T-helper 1 cell treated with Interleukin-12 subunit alpha and Interleukin-12 subunit beta and Interleukin-4 antibody, amounts not matched to agents 30 μg/mL and 1 μg/mL, for 36 hours (primary cell): ENCODE results near the gene NSDHL.
"Not testable (repeated sequence)": the region's sequence is repeated elsewhere in the genome, so short reads cannot be mapped to it uniquely, and the experiment has no call there.

ENCODE experiments used
- H3K27ac Mint-ChIP-seq: one replicate; pipeline ENCODE4 v1.8.0; 2021; ENCODE audit warnings: mild to moderate bottlenecking, mixed read lengths
- H3K27me3 Mint-ChIP-seq: one replicate; pipeline ENCODE4 v1.8.0; 2021; ENCODE audit warnings: low read depth, mixed read lengths
- H3K36me3 Mint-ChIP-seq: one replicate; pipeline ENCODE4 v1.8.0; 2021; ENCODE audit warnings: low read depth, mixed read lengths
- H3K4me1 Mint-ChIP-seq: one replicate; pipeline ENCODE4 v1.8.0; 2021; ENCODE audit warnings: low read depth, mixed read lengths
- H3K4me3 Mint-ChIP-seq: one replicate; pipeline ENCODE4 v1.8.0; 2021; ENCODE audit warnings: mild to moderate bottlenecking, moderate library complexity, mixed read lengths
- H3K9me3 Mint-ChIP-seq: one replicate; pipeline ENCODE4 v1.8.0; 2021; ENCODE audit warnings: mixed read lengths

The NSDHL gene

GRCh38 chrX:152907084-152907651, 76.3 kb downstream of the NSDHL start:
- Mint-ChIP-seq H3K27ac (no peak overlapping the region), H3K9me3 (no peaks in the 10 kb centered on the region), H3K36me3 (no peaks in the 10 kb centered on the region), H3K27me3 (no peaks in the 10 kb centered on the region), H3K4me1 (no peaks in the 10 kb centered on the region), H3K4me3 (no peak overlapping the region)

DNA sequence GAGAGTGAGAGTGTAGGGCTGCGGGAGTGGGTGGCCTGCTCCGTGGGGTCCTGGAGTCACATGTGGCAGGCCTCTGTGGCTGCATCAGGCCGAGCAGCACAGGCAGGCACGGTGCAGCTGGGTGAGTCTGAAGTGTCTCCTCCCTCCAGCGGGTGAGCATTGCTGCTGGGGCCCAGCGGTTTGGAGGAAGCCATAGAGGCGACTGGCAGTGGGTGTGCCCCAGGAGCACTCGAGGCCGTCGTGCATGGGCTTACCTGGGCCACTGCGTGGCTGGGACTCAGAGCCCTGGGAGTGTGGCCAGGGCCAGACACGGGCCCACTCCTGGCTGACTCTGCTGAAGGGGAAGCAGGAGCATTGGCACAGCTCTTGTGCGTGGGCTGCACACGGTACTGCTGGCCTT, 77.6 kb downstream of the NSDHL start:
- H3K4me3 Mint-ChIP-seq: no peak overlapping the region
- H3K27me3 Mint-ChIP-seq: no peaks in the 10 kb centered on the region
- no peaks in the 10 kb centered on the region for H3K9me3 Mint-ChIP-seq
- no peak overlapping the region for H3K27ac Mint-ChIP-seq
- no peaks in the 10 kb centered on the region for H3K4me1 Mint-ChIP-seq
- no peaks in the 10 kb centered on the region for H3K36me3 Mint-ChIP-seq

DNA sequence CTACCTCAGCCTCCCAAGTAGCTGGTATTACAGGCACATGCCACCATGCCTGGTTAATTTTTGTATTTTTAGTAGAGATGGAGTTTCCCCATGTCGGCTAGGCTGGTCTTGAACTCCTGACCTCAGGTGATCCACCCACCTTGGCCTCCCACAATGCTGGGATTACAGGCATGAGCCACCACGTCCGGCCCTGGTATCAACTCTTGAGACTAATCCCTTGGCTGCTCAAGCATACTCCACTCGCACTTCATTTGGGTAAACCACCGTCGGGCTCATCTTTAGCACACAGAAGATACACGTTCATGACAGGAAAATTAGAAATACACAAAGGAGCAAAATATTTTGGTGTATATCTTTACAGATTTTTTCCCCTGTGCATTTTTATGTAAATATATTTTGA, 79.2 kb downstream of the NSDHL start:
- H3K27ac Mint-ChIP-seq, H3K4me3 Mint-ChIP-seq, H3K27me3 Mint-ChIP-seq, H3K9me3 Mint-ChIP-seq, H3K4me1 Mint-ChIP-seq, H3K36me3 Mint-ChIP-seq: not testable (repeated sequence)

DNA sequence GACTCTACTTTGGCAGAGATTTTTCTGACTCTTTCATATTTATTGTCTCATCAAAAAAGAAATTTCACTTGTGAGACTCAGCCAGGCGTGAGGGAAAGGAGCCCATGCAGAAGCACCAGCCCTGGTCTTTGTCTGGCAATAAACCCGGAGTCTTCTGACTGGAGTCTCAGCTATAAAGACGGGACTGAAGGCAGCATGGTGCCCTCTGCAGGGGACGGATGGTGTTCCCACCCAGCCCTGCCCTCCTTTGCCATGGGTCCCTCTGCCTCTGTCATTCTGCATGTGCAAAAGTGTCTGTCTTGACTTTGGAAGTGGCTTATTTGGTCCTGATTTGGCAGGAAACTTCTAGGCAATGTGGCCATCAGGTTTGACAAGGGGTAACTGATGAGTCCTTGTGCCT, 81.2 kb downstream of the NSDHL start:
- Mint-ChIP-seq H3K27ac (no peak overlapping the region), H3K9me3 (no peaks in the 10 kb centered on the region), H3K27me3 (no peaks in the 10 kb centered on the region), H3K4me1 (no peaks in the 10 kb centered on the region), H3K36me3 (no peaks in the 10 kb centered on the region), H3K4me3 (no peak overlapping the region)

DNA sequence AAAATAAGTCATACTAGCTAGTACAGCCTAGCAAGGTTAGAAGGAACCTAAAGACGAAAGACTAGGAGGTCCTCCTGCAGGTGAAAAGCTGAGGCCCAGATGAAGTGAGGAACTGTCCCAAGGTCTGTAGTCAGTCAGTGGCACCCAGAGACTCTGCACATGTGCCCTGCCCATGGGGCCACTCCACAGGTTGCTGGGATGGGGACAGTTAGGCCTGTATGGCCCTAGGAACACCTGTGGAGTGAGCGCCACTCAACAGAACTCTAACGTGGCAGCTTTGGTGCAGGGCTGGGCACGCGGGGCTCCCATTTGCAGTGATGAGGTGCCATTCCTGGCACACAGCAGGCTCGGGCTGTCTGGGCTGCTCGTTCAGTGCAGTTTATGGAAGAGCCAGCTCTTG, 81.8 kb downstream of the NSDHL start:
- H3K4me1 Mint-ChIP-seq: no peaks in the 10 kb centered on the region
- no peaks in the 10 kb centered on the region for H3K27me3 Mint-ChIP-seq
- H3K27ac Mint-ChIP-seq: no peak overlapping the region
- H3K36me3 Mint-ChIP-seq: no peaks in the 10 kb centered on the region
- H3K9me3 Mint-ChIP-seq: no peaks in the 10 kb centered on the region
- no peak overlapping the region for H3K4me3 Mint-ChIP-seq

DNA sequence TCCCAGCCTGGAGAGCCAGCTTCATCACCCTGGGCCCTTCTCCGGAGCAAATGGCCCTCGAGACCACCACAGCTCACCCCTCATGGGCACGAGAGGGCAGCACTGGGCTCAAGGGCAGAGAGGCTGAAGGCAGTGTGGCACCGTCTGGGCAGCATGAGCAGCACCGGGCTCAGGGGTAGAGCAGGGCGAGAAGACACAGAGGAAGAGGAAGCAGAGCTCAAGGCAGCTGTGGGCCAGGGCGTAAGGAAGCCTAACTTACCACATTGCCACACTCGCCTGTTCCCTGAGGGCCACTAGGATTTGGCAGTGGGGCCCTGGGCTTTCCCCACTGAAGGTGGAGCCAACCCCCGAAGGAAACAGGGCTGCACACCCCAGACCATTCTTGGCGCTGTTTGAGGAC, 82.5 kb downstream of the NSDHL start:
- Mint-ChIP-seq H3K4me3 (no peak overlapping the region), H3K27me3 (no peaks in the 10 kb centered on the region), H3K27ac (no peak overlapping the region), H3K9me3 (no peaks in the 10 kb centered on the region), H3K36me3 (no peaks in the 10 kb centered on the region), H3K4me1 (no peaks in the 10 kb centered on the region)

GRCh38 chrX:152913910-152914309, 83.0 kb downstream of the NSDHL start:
- Mint-ChIP-seq H3K9me3 (no peaks in the 10 kb centered on the region), H3K4me1 (no peaks in the 10 kb centered on the region), H3K27me3 (no peaks in the 10 kb centered on the region), H3K4me3 (no peak overlapping the region), H3K36me3 (no peaks in the 10 kb centered on the region), H3K27ac (no peak overlapping the region)

- no peaks in the 10 kb centered on the region for H3K36me3 Mint-ChIP-seq
- H3K4me3 Mint-ChIP-seq: no peak overlapping the region
- H3K9me3 Mint-ChIP-seq: no peaks in the 10 kb centered on the region
- H3K27ac Mint-ChIP-seq: no peak overlapping the region
- H3K27me3 Mint-ChIP-seq: no peaks in the 10 kb centered on the region
- no peaks in the 10 kb centered on the region for H3K4me1 Mint-ChIP-seq
These were observed 84.8 kb downstream of the NSDHL start for GRCh38 chrX:152915541-152916241.

DNA sequence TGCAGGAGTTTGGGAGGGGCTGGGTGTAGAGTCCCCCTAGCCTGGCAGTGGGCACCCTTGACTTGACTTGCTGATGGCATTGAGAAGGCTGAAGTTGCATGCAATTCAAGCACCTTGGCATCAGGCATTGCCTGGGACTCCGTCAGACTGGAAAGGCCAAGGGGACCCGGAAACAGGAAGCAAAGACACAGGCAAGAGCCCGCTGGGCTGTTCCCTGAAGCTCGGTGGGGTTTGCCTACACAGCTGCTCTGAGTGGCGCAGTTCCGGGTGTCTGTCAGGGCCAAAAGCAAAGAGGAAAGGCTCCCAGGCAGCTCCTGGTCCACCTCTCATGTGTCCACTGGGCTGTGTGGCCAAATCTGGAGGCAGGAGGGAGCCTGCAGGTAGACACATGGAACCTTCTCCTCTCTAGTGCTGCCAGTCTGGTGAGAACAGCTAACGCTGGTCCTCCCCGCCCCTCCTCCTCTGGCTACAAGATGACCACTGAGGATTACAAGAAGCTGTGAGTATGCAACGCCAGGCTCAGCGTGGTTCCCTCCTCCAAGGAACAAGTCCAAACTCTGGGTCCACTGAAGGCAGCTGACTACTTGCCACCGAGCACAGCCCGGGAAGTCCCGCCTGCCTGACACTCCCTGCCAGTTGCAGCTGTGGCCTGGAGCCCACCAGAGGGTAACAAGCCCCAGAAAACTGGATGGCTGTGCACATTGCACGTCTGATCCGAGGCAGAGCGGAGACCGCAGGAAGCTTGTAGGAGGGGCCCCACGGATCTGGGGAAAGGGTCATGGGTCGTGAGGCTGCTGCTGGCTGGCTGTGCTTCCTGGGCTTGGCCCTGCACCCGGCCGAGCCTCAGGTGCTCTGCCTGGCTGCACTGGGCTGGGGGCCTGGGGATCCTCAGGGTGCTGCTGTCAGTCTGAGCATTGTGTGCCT, 87.1 kb downstream of the NSDHL start:
- no peaks in the 10 kb centered on the region for H3K4me1 Mint-ChIP-seq
- no peaks in the 10 kb centered on the region for H3K36me3 Mint-ChIP-seq
- H3K9me3 Mint-ChIP-seq: no peaks in the 10 kb centered on the region
- no peaks in the 10 kb centered on the region for H3K27me3 Mint-ChIP-seq
- H3K4me3 Mint-ChIP-seq: no peak overlapping the region
- H3K27ac Mint-ChIP-seq: no peak overlapping the region

DNA sequence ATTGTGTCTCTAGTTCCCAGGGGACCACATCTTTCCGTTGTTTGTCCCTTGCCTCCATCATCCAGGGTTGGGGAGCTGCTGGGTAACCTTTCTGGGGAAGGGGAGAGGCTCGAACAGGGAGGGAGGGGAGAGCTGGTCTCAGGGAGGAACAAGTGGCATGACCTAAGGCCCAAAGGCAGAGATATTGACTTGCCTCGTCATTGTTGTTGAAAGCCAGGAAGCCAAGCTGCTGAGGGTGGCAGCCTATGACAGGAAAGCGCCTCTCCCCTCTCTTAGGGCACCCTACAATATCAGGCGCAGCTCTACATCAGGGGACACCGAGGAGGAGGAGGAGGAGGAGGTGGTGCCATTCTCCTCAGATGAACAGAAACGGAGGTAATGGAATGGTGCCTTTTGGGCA, 87.8 kb downstream of the NSDHL start:
- Mint-ChIP-seq H3K27ac (no peak overlapping the region), H3K4me3 (no peak overlapping the region), H3K27me3 (no peaks in the 10 kb centered on the region), H3K9me3 (no peaks in the 10 kb centered on the region), H3K4me1 (no peaks in the 10 kb centered on the region), H3K36me3 (no peaks in the 10 kb centered on the region)
